ENCODE data around the gene FAF1.

Gene FAF1

GRCh38 chr1:50681931-50682330, 278.1 kb downstream of the FAF1 start:
- DNase-seq: no peak

- DNase-seq: no peak
Observed at GRCh38 chr1:50667710-50668356, 292.2 kb downstream of the FAF1 start.

GRCh38 chr1:50667272-50667671, 292.8 kb downstream of the FAF1 start:
- no peak for DNase-seq

DNA sequence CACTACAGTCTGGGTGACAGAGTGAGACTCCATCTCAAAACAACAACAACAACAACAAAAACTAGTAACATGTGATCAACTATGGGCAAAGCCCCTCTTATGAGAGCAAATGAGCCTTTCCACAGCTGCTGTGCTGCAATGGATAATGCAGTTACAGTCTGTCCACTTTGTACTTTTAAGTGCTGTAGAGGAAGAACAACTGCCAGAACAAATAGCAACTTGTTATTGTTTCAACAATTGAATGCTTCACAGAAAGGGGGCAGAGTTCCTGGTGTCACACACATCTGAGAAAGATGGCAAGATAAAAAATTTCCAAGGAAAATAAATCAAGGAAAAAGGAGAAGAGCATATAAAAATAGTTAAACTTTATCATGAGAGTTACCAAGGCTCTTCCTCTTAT, 293.2 kb downstream of the FAF1 start:
- no peak for DNase-seq

DNA sequence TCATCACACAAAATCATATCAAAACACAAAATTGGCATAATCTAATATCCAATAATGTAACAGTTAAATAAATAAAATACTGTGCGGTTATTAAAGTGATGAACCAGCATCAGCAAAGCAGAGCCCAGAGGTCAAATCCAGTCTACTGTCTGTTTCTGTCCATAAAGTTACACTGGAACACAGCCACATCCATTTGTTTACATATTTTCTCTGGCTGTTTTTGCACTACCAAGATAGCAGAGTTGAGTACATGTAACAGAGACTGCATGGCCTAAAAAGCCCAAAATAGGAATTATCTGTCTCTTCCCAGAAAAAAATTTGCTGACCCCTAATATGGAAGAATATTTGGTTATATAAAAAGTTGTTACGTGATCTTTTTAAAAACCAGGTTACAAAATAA, 294.7 kb downstream of the FAF1 start:
- DNase-seq: no peak

- DNase-seq: no peak
Observed at GRCh38 chr1:50661626-50662025, 298.4 kb downstream of the FAF1 start.

- no peak for DNase-seq
Observed at GRCh38 chr1:50659107-50659662, 300.9 kb downstream of the FAF1 start.

- no peak for DNase-seq
Observed at GRCh38 chr1:50658459-50659076, 301.5 kb downstream of the FAF1 start.

GRCh38 chr1:50656931-50657330, 303.1 kb downstream of the FAF1 start:
- DNase-seq: no peak

DNA sequence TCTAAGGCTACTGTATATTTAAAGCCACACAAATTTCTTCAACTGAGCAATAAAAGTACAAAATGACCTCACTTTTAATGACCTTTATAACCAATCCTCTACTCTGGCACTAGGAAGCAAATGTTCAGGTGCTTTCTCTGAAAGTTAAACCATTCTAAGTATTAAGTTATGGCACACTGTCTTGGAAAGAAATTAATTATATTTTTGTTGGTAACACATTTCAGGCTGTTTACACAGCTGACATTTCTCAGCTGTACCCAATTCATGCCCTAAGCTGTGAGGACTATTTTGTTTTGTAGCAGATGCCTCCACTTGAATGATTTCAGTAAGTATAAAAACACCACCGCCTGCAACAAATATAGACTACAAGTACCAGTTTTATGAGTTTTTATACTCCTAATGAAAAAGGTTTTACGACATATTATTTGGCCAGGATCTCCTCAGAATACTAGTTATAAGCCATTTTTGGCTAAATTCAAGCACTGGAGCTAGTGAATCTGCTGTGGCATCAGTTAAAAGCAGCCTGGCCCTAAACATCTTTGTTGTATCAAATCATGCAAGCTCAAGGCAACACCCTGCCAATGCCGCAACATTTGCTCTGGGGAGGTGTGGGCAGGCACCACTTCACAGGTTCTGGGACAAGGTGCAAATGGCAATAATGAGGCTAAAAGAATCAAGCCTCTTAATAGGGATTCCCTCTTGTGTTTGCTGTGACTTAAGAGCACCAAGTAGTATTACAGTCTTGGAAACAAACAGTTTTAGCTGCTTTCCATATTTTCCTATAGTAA, 308.4 kb downstream of the FAF1 start:
- no peak for DNase-seq

DNA sequence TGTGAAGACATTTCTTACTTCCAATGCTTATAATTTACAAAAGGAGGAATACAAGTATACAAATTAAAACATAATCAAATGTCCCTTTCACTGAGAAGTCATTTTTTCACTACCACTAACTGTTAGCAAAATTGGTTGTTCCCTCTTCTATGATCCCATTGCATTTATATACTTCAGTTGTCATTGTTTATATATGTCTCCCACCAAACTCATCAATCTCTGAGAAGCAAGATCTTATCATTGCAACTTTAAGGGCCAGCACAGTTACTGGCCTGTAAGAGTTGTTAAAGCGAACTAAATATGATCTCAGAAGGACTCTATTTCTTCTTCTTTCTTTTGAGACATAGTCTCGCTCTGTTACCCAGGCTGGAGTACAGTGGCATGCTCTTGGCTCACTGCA, 313.5 kb downstream of the FAF1 start:
- no peak for DNase-seq

DNA sequence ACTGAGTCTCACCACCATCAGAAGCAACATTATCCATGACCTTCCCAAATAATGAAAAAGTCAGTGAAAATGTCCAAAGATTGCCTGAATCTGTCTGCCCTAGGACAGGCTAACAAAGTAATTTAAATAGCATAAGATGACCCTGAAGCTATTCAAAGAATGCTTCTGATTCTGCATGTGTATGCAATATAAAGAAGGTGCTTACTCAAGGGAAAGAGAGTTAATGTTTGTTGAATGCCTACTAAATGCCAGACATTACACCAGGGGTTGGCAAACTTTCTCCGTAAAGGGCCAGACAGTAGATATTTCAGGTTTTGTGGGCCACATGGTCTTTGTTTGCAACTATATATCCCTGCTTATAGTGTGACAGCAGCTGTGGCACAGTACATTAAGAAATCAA, 314.9 kb downstream of the FAF1 start:
- no peak for DNase-seq

GRCh38 chr1:50644447-50645105, 315.5 kb downstream of the FAF1 start:
- no peak for DNase-seq

GRCh38 chr1:50637460-50637859, 322.6 kb downstream of the FAF1 start:
- DNase-seq: no peak

- no peak for DNase-seq
Observed at GRCh38 chr1:50634251-50634650, 325.8 kb downstream of the FAF1 start.

DNA sequence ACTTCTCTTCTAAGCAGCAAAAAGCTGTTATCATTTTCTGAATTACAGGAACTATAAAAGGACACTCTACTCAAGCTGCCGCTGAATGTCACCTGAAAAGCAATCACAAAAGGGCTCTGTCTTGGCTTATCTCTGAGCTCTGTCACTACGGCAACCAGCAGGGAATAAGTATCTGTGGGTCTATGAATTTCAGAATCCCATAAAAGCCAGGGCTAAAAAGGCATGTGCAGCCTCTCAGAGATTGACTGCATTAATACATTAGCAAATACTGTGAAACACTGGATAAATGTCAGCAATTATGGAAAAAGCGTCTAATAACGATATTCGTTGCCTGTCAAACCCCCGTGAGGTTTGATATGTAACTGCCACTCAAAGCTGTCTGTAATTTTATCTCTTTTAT, 326.6 kb downstream of the FAF1 start:
- no peak for DNase-seq

DNA sequence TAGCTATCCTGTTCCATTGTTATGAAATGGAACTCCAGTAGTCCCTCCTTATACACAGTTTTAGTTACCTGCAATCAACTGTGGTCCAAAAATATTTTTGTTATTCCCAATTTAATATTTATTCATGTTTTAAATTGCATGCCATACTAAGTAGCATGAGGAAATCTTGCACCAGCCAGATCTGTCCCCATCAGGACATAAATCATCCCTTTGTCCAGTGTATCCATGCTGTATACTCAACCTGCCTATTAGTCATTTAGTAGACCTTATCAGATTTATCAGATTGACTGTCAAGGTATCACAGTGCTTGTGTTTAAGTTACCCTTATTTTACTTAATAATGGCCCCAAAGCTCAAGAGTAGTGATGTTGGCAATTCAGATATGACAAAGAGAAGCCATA, 328.9 kb downstream of the FAF1 start:
- DNase-seq: no peak

GRCh38 chr1:50622259-50622658, 337.8 kb downstream of the FAF1 start:
- DNase-seq: no peak

DNA sequence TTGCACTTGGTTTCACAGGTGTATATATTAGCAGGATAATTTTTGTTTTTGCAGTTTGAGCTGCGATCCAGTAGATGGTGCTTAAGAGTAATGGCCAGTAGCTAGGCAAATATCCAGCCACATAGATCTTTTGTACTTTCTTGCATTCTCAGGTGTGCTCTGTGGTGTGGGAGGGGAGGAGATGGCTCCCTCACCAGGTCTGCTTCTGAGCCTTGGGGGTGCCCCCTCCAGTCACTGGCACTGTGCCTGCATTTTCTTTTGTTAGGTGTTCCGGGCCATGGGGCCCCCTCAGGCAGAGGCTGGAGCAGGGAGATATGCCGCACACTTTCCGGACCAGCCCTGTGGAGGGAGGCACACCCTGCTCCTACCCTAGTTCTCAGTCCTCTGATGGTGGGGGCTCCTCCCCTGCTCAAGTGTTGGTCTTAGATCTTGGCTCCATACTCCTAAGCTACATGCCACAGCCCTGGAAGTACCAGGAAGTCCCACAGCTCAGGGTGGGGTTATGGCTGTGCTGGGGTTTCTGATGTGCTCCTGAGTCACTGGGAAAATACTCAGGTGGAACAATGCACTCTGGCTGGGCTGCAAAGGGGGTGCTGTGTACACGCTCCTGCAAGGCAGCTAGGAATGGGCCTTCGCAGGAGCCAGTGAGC, 339.3 kb downstream of the FAF1 start:
- DNase-seq: no peak

DNA sequence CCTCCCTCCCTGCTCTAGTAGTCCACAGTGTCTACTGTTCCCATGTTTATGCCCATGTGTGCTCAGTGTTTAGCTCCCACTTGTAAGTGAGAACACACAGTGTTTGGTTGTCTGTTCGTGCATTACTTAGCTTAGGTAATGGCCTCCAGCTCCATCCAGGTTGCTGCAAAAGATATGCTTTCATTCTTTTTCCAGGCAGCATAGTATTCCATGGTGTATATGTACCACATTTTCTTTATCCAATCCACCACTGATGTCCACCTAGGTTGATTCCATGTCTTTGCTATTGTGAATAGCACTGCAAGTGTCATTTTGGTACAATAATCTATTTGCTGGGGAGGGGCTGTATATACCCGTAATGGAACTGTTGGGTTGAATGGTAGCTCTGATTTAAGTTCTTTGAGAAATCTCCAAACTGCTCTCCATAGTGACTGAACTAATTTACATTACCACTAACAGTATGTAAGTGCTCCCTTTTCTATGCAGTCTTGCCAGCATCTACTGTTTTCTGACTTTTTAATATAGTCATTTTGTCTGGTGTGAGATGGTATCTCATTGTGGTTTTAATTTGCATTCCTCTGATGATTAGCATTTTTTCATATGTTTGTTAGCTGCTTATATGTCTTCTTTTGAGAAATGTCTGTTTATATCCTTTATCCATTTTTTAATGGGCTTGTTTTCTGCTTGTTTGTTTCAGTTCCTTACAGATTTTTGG, 344.9 kb downstream of the FAF1 start:
- DNase-seq: no peak

GRCh38 chr1:50611675-50612074, 348.4 kb downstream of the FAF1 start:
- DNase-seq: no peak

DNA sequence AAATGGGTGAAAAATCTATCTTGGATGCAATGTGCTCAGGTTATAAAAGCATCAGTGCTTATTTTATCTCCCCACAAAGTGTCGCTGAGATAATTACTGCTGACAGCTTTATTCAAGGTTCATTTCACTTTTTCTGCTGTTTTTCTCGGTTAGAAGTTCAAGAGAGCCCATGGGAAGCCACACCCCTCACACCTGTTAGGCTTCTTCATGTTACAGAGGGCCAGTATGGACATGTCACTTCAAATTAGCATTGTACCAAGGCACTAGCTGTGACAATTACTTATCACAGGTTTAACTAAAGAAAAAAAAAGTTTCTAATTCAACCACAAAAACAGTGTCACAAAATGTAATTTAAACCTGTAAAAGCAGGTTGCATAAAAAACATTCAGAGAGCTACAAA, 349.5 kb downstream of the FAF1 start:
- no peak for DNase-seq

Measured in stimulated activated CD4-positive, alpha-beta T cell treated with anti-CD3 and anti-CD28 coated beads, Interleukin-2, amount 100 ng/mL, for 24 hours (primary cell).